Measurements from ENCODE around the gene MYT1.
"Not testable (repeated sequence)": the region's sequence is repeated elsewhere in the genome, so short reads cannot be mapped to it uniquely, and the experiment has no call there.

MYT1 gene

GRCh38 chr20:64225828-64226598 lies 61.8 kb downstream of the MYT1 start:
- Mint-ChIP-seq H3K27me3 (no peaks in the 10 kb centered on the region), H3K9me3 (no peaks in the 10 kb centered on the region), H3K4me3 (no peak overlapping the region), H3K4me1 (ENCODE audit: low read depth) (peaks cover 24% of the 10 kb centered on the region), H3K36me3 (ENCODE audit: low read depth) (no peaks in the 10 kb centered on the region), H3K27ac (no peak overlapping the region)
- no peak for DNase-seq

GRCh38 chr20:64226686-64227580 lies 62.7 kb downstream of the MYT1 start:
- no peaks in the 10 kb centered on the region for H3K27me3 Mint-ChIP-seq
- H3K36me3 Mint-ChIP-seq (ENCODE audit: low read depth), result no peaks in the 10 kb centered on the region
- no peak for DNase-seq
- H3K4me1 Mint-ChIP-seq (ENCODE audit: low read depth), result peaks cover 24% of the 10 kb centered on the region
- H3K9me3 Mint-ChIP-seq, result no peaks in the 10 kb centered on the region
- H3K4me3 Mint-ChIP-seq, result no peak overlapping the region
- no peak overlapping the region for H3K27ac Mint-ChIP-seq

GRCh38 chr20:64228086-64228653 lies 63.9 kb downstream of the MYT1 start:
- Mint-ChIP-seq H3K27me3 (no peaks in the 10 kb centered on the region), H3K4me3 (no peak overlapping the region), H3K9me3 (no peaks in the 10 kb centered on the region), H3K27ac (no peak overlapping the region), H3K36me3 (ENCODE audit: low read depth) (no peaks in the 10 kb centered on the region), H3K4me1 (ENCODE audit: low read depth) (peaks cover 24% of the 10 kb centered on the region)
- no peak for DNase-seq

GRCh38 chr20:64228751-64229506 lies 64.7 kb downstream of the MYT1 start:
- Mint-ChIP-seq H3K36me3 (ENCODE audit: low read depth) (no peaks in the 10 kb centered on the region), H3K4me1 (ENCODE audit: low read depth) (peaks cover 30% of the 10 kb centered on the region), H3K27me3 (no peaks in the 10 kb centered on the region), H3K27ac (no peak overlapping the region), H3K4me3 (no peak overlapping the region), H3K9me3 (no peaks in the 10 kb centered on the region)
- DNase-seq, result no peak

- no peak for DNase-seq
- peaks cover 25% of the 10 kb centered on the region for H3K4me1 Mint-ChIP-seq (ENCODE audit: low read depth)
- no peaks in the 10 kb centered on the region for H3K27me3 Mint-ChIP-seq
- H3K36me3 Mint-ChIP-seq (ENCODE audit: low read depth), result no peaks in the 10 kb centered on the region
- H3K9me3 Mint-ChIP-seq, result no peaks in the 10 kb centered on the region
- no peak overlapping the region for H3K27ac Mint-ChIP-seq
- no peak overlapping the region for H3K4me3 Mint-ChIP-seq
These were observed 65.3 kb downstream of the MYT1 start for GRCh38 chr20:64229507-64230061.

GRCh38 chr20:64230461-64231145 lies 66.4 kb downstream of the MYT1 start:
- Mint-ChIP-seq H3K27ac (no peak overlapping the region), H3K36me3 (ENCODE audit: low read depth) (no peaks in the 10 kb centered on the region), H3K27me3 (no peaks in the 10 kb centered on the region), H3K9me3 (no peaks in the 10 kb centered on the region), H3K4me1 (ENCODE audit: low read depth) (peaks cover 23% of the 10 kb centered on the region), H3K4me3 (no peak overlapping the region)
- DNase-seq, result no peak

GRCh38 chr20:64231621-64232550 lies 67.6 kb downstream of the MYT1 start:
- Mint-ChIP-seq H3K27me3 (no peaks in the 10 kb centered on the region), H3K27ac (no peak overlapping the region), H3K4me1 (ENCODE audit: low read depth) (peaks cover 18% of the 10 kb centered on the region), H3K4me3 (no peak overlapping the region), H3K9me3 (no peaks in the 10 kb centered on the region), H3K36me3 (ENCODE audit: low read depth) (no peaks in the 10 kb centered on the region)
- DNase-seq, result no peak

- Mint-ChIP-seq H3K27ac (no peak overlapping the region), H3K9me3 (no peaks in the 10 kb centered on the region), H3K36me3 (ENCODE audit: low read depth) (no peaks in the 10 kb centered on the region), H3K27me3 (no peaks in the 10 kb centered on the region), H3K4me1 (ENCODE audit: low read depth) (peaks cover 13% of the 10 kb centered on the region), H3K4me3 (no peak overlapping the region)
- no peak for DNase-seq
These were observed 68.5 kb downstream of the MYT1 start for GRCh38 chr20:64232794-64233193.

- no peak for DNase-seq
- peaks cover 8% of the 10 kb centered on the region for H3K4me1 Mint-ChIP-seq (ENCODE audit: low read depth)
- H3K27me3 Mint-ChIP-seq, result no peaks in the 10 kb centered on the region
- no peaks in the 10 kb centered on the region for H3K36me3 Mint-ChIP-seq (ENCODE audit: low read depth)
- no peak overlapping the region for H3K27ac Mint-ChIP-seq
- H3K4me3 Mint-ChIP-seq, result no peak overlapping the region
- H3K9me3 Mint-ChIP-seq, result no peaks in the 10 kb centered on the region
These were observed 69.5 kb downstream of the MYT1 start for GRCh38 chr20:64233725-64234124.

GRCh38 chr20:64234291-64234791 lies 70.1 kb downstream of the MYT1 start:
- Mint-ChIP-seq H3K27me3 (no peaks in the 10 kb centered on the region), H3K27ac (no peak overlapping the region), H3K9me3 (no peaks in the 10 kb centered on the region), H3K4me3 (no peak overlapping the region), H3K4me1 (ENCODE audit: low read depth) (peaks cover 8% of the 10 kb centered on the region), H3K36me3 (ENCODE audit: low read depth) (no peaks in the 10 kb centered on the region)
- no peak for DNase-seq

- not testable (repeated sequence) for H3K27me3 Mint-ChIP-seq; H3K36me3 Mint-ChIP-seq (ENCODE audit: low read depth); H3K4me1 Mint-ChIP-seq (ENCODE audit: low read depth); H3K4me3 Mint-ChIP-seq; H3K27ac Mint-ChIP-seq; H3K9me3 Mint-ChIP-seq; DNase-seq
These were observed 70.8 kb downstream of the MYT1 start for GRCh38 chr20:64234921-64235565.
